Measurements from ENCODE around the gene ZC3H12D. TPM values are rescaled to one million over a fixed set of nuclear protein-coding genes. Genes with fewer than 3 reads are reported as not detected.

Gene ZC3H12D
- total and polyA plus RNA-seq, 2 of the 8 experiments (the other 6 are each of a cell fraction or from before 2014, with no cell fraction given) = 0.05 to 0.07 TPM

DNA sequence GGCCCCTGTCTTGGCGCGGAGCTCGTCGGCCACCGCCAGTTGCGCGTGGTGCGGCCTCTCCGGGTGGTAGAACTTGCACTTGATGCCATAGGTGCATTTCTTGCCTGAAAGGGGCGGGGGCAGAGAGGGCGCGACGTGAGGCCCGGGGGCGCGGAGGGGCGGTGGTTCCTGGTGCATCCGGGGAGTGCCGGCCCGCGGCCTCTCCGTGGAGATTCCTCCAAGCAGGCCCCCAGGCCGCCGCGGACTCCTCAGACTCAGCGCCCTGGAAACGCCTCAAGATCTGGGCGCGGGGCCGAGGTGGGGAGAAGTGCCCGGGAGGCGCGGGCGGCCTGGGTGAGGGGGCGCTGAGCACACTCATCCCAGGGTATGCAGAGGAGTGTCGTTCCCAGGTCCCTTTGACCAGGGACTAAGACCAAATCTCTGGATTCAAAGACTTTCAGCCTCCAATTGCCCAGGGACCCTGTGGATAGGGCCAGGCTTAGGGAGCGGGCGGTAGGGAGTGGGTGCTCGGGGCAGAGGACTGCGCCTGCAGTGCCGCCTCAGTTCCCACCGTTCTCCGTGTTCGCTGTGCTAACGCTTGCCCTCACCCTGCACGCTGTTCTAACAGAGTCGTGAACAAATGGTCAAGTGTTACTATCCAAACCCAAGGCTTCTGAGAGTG, 33.3 kb downstream of the ZC3H12D start:
- H2BK120ac ChIP-seq (replicated peaks; ENCODE audit: low read depth, low read length) = no peak overlapping the region
- DNase-seq (ENCODE audit: low read depth in 1 of 2, low spot score in 2 of 2) (peak in 1 of 2 experiments; percentile 60), FAIRE-seq (no peak)
- H3K4me1 ChIP-seq (replicated peaks in 1 of 4; ENCODE audit: control insufficient read depth in 3 of 4, insufficient read depth in 4 of 4, low read length in 3 of 4) = peaks cover 0 to 1% (median 0%) of the 10 kb centered on the region in 4 experiments; a peak in 2 of 7 replicates
- no peaks in the 10 kb centered on the region for H3K79me1 ChIP-seq (ENCODE audit: low read depth, low read length)
- H4K20me1 ChIP-seq (replicated peaks in 1 of 2; ENCODE audit: control insufficient read depth in 1 of 2, insufficient read depth in 2 of 2, low read length in 2 of 2) = no peaks in the 10 kb centered on the region
- H3K9ac ChIP-seq (replicated peaks in 1 of 4; ENCODE audit: extremely low read depth in 1 of 4, low read depth in 3 of 4, low read length in 3 of 4) = no peak overlapping the region
- no peak overlapping the region for H2BK20ac ChIP-seq (ENCODE audit: low read length)
- no peak overlapping the region for H3K56ac ChIP-seq (replicated peaks; ENCODE audit: insufficient read length, low read depth, low read length)
- no peaks in the 10 kb centered on the region for H3K79me2 ChIP-seq (ENCODE audit: control insufficient read depth in 1 of 2, insufficient read depth in 2 of 2, low read length in 2 of 2)
- TF ChIP-seq POU5F1 (IDR thresholded peaks at IDR 0.05; ENCODE audit: low read depth, low read length) = no peak
- TF ChIP-seq POLR2A (IDR thresholded peaks at IDR 0.05; ENCODE audit: control extremely low read depth in 1 of 2, low read depth in 2 of 2, low read length in 2 of 2) = no peak
- no peak for TF ChIP-seq SP4 (IDR thresholded peaks at IDR 0.05; ENCODE audit: low read length)
- peak; percentile 1 for TF ChIP-seq KDM4A (IDR thresholded peaks at IDR 0.05; ENCODE audit: low read depth, low read length, severe bottlenecking)
- TF ChIP-seq YY1 (IDR thresholded peaks at IDR 0.05; ENCODE audit: low read depth, low read length) = no peak
- TF ChIP-seq EZH2 (IDR thresholded peaks at IDR 0.05; ENCODE audit: low read depth, low read length, severe bottlenecking) = peak; percentile 48
- peak; percentile 44 for TF ChIP-seq SUZ12 (IDR thresholded peaks at IDR 0.05; ENCODE audit: low read length)
- TF ChIP-seq SIN3A (conservative IDR thresholded peaks at IDR 0.05 in 1 of 2, IDR thresholded peaks at IDR 0.05 in 1 of 2; ENCODE audit: low read depth in 1 of 2, low read length in 2 of 2) = no peak
- TF ChIP-seq SRF (IDR thresholded peaks at IDR 0.05; ENCODE audit: low read depth, low read length) = no peak
- POLR2A ChIA-PET (ENCODE audit: partially characterized antibody) = interaction anchor here (1.0 to 1.5 kb wide), 4 partner anchors 10 to 420 kb away, joined by 3 to 7 read pairs (median 3); no protein-coding TSS in a partner anchor
- no peak overlapping the region for H4K5ac ChIP-seq (ENCODE audit: insufficient read length, low read depth, low read length)
- H4K91ac ChIP-seq (replicated peaks; ENCODE audit: insufficient read length, low read length) = no peak overlapping the region
- H2BK15ac ChIP-seq (ENCODE audit: low read length) = no peak overlapping the region
- WGBS, 2 experiments (ENCODE audit: extremely low coverage in 1 of 2, insufficient coverage in 1 of 2, insufficient read length in 1 of 2, insufficient replicate concordance in 2 of 2, low coverage in 1 of 2, low lambda C conversion rate in 2 of 2, missing lambda C conversion rate in 1 of 2) = 41% methylated on average over 17 of the region's 47 CpGs; no CpG with 5 or more reads in 1 of the 2 experiments
- H2AFZ ChIP-seq (ENCODE audit: low read length) = peak overlapping the region; percentile 10; the same call in 1 of the 2 replicates
- H2BK5ac ChIP-seq (ENCODE audit: low read depth, low read length) = no peak overlapping the region
- H3K4me3 ChIP-seq (ENCODE audit: extremely low read depth in 1 of 4, insufficient read depth in 2 of 4, low read depth in 3 of 4, low read length in 4 of 4) = peak overlapping the region; percentile 46 to 67 (median 50)
- no peak overlapping the region for H2AK5ac ChIP-seq (ENCODE audit: low read depth, low read length)
- H3K23me2 ChIP-seq (ENCODE audit: low read depth, low read length) = peaks cover 11% of the 10 kb centered on the region; the same call in 1 of the 2 replicates
- H3K23ac ChIP-seq (ENCODE audit: insufficient read length) = no peak overlapping the region
- no peak overlapping the region for H2BK12ac ChIP-seq (ENCODE audit: low read depth, low read length)
- peak overlapping the region; percentile 73 to 96 for H3K4me2 ChIP-seq (ENCODE audit: insufficient read depth in 1 of 2, low read depth in 2 of 2, low read length in 2 of 2)
- CTCF ChIA-PET (ENCODE audit: partially characterized antibody) = interaction anchor here (1.0 to 1.4 kb wide), 4 partner anchors 8 to 371 kb away, joined by 3 to 4 read pairs (median 3); no protein-coding TSS in a partner anchor
- no peak overlapping the region for H3K4ac ChIP-seq (replicated peaks; ENCODE audit: insufficient read length, low read depth, low read length)
- no peak overlapping the region for H3K14ac ChIP-seq (ENCODE audit: insufficient read length)
- H4K8ac ChIP-seq (ENCODE audit: extremely low read depth, insufficient read depth, low read length) = peak overlapping the region; percentile 68; the same call in 1 of the 2 replicates
- H3K9me3 ChIP-seq (ENCODE audit: insufficient read depth in 2 of 2, low read depth in 1 of 2, low read length in 1 of 2) = no peaks in the 10 kb centered on the region
- H3K36me3 ChIP-seq (ENCODE audit: control insufficient read depth in 2 of 4, insufficient read depth in 4 of 4, low read length in 3 of 4) = no peaks in the 10 kb centered on the region
- H3K27me3 ChIP-seq (replicated peaks in 1 of 4; ENCODE audit: control insufficient read depth in 3 of 4, extremely low read depth in 1 of 4, insufficient read depth in 3 of 4, low read length in 3 of 4) = peaks cover 16 to 32% (median 30%) of the 10 kb centered on the region in 4 experiments
- H3K18ac ChIP-seq (ENCODE audit: extremely low read depth, low read length) = no peak overlapping the region
- H3K27ac ChIP-seq (ENCODE audit: low read depth, low read length) = no peak overlapping the region
